Measurements from ENCODE around the gene BAIAP2L1. TPM values are rescaled to one million over a fixed set of nuclear protein-coding genes. Genes with fewer than 3 reads are reported as not detected.

Gene BAIAP2L1
- total RNA-seq, 2 donors from 2014 or later = 63.9 to 66.2 TPM

GRCh38 chr7:98315318-98315993, 85.4 kb downstream of the BAIAP2L1 start:
- no peak overlapping the region for H3K27ac ChIP-seq
- DNase-seq = no peak
- no peak overlapping the region for H3K9ac ChIP-seq (ENCODE audit: low read depth in 2 of 2, low read length in 2 of 2)
- no peaks in the 10 kb centered on the region for H3K36me3 ChIP-seq
- no peak overlapping the region for H3K4me3 ChIP-seq
- H3K9me3 ChIP-seq = no peaks in the 10 kb centered on the region
- intact Hi-C loops (cut with DNase I) = no loop called here
- no peaks in the 10 kb centered on the region for H3K27me3 ChIP-seq
- no peak for TF ChIP-seq CTCF (IDR thresholded peaks at IDR 0.05)
- H3K4me1 ChIP-seq = no peaks in the 10 kb centered on the region

- no peaks in the 10 kb centered on the region for H3K36me3 ChIP-seq
- H3K4me3 ChIP-seq = no peak overlapping the region
- H3K9ac ChIP-seq (ENCODE audit: low read depth in 2 of 2, low read length in 2 of 2) = no peak overlapping the region
- H3K27ac ChIP-seq = no peak overlapping the region
- intact Hi-C loops (cut with DNase I) = no loop called here
- DNase-seq = no peak
- no peaks in the 10 kb centered on the region for H3K27me3 ChIP-seq
- TF ChIP-seq CTCF (IDR thresholded peaks at IDR 0.05) = no peak
- no peaks in the 10 kb centered on the region for H3K9me3 ChIP-seq
- no peaks in the 10 kb centered on the region for H3K4me1 ChIP-seq
These were observed 86.4 kb downstream of the BAIAP2L1 start for GRCh38 chr7:98314469-98314868.

GRCh38 chr7:98312201-98312600, 88.7 kb downstream of the BAIAP2L1 start:
- Histone ChIP-seq H3K4me3 (no peak overlapping the region), H3K4me1 (no peaks in the 10 kb centered on the region), H3K9me3 (no peaks in the 10 kb centered on the region), H3K9ac (ENCODE audit: low read depth in 2 of 2, low read length in 2 of 2) (no peak overlapping the region), H3K36me3 (peaks cover 6% of the 10 kb centered on the region), H3K27ac (no peak overlapping the region), H3K27me3 (no peaks in the 10 kb centered on the region)
- no peak for DNase-seq
- TF ChIP-seq CTCF (IDR thresholded peaks at IDR 0.05) = no peak
- intact Hi-C loops (cut with DNase I) = no loop called here

GRCh38 chr7:98309566-98309965, 91.3 kb downstream of the BAIAP2L1 start:
- H3K4me1 ChIP-seq = no peaks in the 10 kb centered on the region
- intact Hi-C loops (cut with DNase I) = loop anchor here (10.0 kb wide), 1 partner anchor 235 kb away; no protein-coding TSS in a partner anchor
- H3K9me3 ChIP-seq = no peaks in the 10 kb centered on the region
- H3K9ac ChIP-seq (ENCODE audit: low read depth in 2 of 2, low read length in 2 of 2) = no peak overlapping the region
- H3K27ac ChIP-seq = no peak overlapping the region
- no peak for TF ChIP-seq CTCF (IDR thresholded peaks at IDR 0.05)
- H3K36me3 ChIP-seq = peaks cover 8% of the 10 kb centered on the region
- no peaks in the 10 kb centered on the region for H3K27me3 ChIP-seq
- H3K4me3 ChIP-seq = no peak overlapping the region
- no peak for DNase-seq

- intact Hi-C loops (cut with DNase I) = loop anchor here (10.0 kb wide), 1 partner anchor 237 kb away; no protein-coding TSS in a partner anchor
- TF ChIP-seq CTCF (IDR thresholded peaks at IDR 0.05) = no peak
These were observed 92.9 kb downstream of the BAIAP2L1 start for GRCh38 chr7:98307971-98308466.

More at GRCh38 chr7:98307971-98308466, 92.9 kb downstream of the BAIAP2L1 start:
- Histone ChIP-seq H3K27ac (no peak overlapping the region), H3K36me3 (peaks cover 8% of the 10 kb centered on the region), H3K4me1 (no peaks in the 10 kb centered on the region), H3K9ac (ENCODE audit: low read depth in 2 of 2, low read length in 2 of 2) (no peak overlapping the region), H3K4me3 (no peak overlapping the region), H3K27me3 (no peaks in the 10 kb centered on the region), H3K9me3 (no peaks in the 10 kb centered on the region)
- no peak for DNase-seq
